CD1c-positive myeloid dendritic cell (primary cell): ENCODE results near the gene KRT78.

Experiments
- DNase-seq: peaks from one replicate; pipeline ENCODE4 v3.0.0-alpha.2; 2016; ENCODE audit errors: extremely low spot score

KRT78 gene

GRCh38 chr12:52812073-52812400 lies 36.8 kb downstream of the KRT78 start:
- DNase-seq: no peak

GRCh38 chr12:52811191-52812072 lies 37.4 kb downstream of the KRT78 start:
- no peak for DNase-seq

- no peak for DNase-seq
Observed at GRCh38 chr12:52810554-52810953, 38.2 kb downstream of the KRT78 start.

GRCh38 chr12:52809166-52809565 lies 39.6 kb downstream of the KRT78 start:
- no peak for DNase-seq

- DNase-seq: no peak
Observed at GRCh38 chr12:52808573-52809160, 40.1 kb downstream of the KRT78 start.

- DNase-seq: no peak
Observed at GRCh38 chr12:52807544-52808470, 41.0 kb downstream of the KRT78 start.

GRCh38 chr12:52806821-52807543 lies 41.8 kb downstream of the KRT78 start:
- DNase-seq: no peak

- no peak for DNase-seq
Observed at GRCh38 chr12:52806169-52806811, 42.5 kb downstream of the KRT78 start.

GRCh38 chr12:52805739-52806138 lies 43.1 kb downstream of the KRT78 start:
- no peak for DNase-seq

GRCh38 chr12:52805000-52805399 lies 43.8 kb downstream of the KRT78 start:
- no peak for DNase-seq

- DNase-seq: no peak
Observed at GRCh38 chr12:52802442-52802841, 46.4 kb downstream of the KRT78 start.

GRCh38 chr12:52801773-52802172 lies 47.0 kb downstream of the KRT78 start:
- DNase-seq: no peak

- DNase-seq: no peak
Observed at GRCh38 chr12:52800259-52800917, 48.4 kb downstream of the KRT78 start.

GRCh38 chr12:52799505-52800211 lies 49.1 kb downstream of the KRT78 start:
- DNase-seq: no peak

GRCh38 chr12:52798671-52799504 lies 49.9 kb downstream of the KRT78 start:
- DNase-seq: no peak

- DNase-seq: no peak
Observed at GRCh38 chr12:52798003-52798670, 50.7 kb downstream of the KRT78 start.

GRCh38 chr12:52797529-52797894 lies 51.3 kb downstream of the KRT78 start:
- no peak for DNase-seq

- no peak for DNase-seq
Observed at GRCh38 chr12:52796839-52797528, 51.8 kb downstream of the KRT78 start.
